Activated naive CD4-positive, alpha-beta T cell (primary cell): ENCODE results near the gene RGSL1.

Experiments used
- DNase-seq, 4 experiments: peaks; one replicate each; lab custom pipeline; 2025; lab: John Stamatoyannopoulos, UW

RGSL1 gene

GRCh38 chr1:182588500-182589396, 138.8 kb downstream of the RGSL1 start, which contains the start of gene RNASEL:
Gene RNASEL, minus strand, starts transcription at chr1:182589256. Its CDS starts 2,450 bp downstream, at chr1:182586806.
- peak in 2 of 4 experiments; percentile 18 to 46 for DNase-seq

- no peak for DNase-seq
Measured at GRCh38 chr1:182589520-182589919, 139.6 kb downstream of the RGSL1 start.

GRCh38 chr1:182589931-182590330, 140.0 kb downstream of the RGSL1 start:
- DNase-seq: no peak

DNA sequence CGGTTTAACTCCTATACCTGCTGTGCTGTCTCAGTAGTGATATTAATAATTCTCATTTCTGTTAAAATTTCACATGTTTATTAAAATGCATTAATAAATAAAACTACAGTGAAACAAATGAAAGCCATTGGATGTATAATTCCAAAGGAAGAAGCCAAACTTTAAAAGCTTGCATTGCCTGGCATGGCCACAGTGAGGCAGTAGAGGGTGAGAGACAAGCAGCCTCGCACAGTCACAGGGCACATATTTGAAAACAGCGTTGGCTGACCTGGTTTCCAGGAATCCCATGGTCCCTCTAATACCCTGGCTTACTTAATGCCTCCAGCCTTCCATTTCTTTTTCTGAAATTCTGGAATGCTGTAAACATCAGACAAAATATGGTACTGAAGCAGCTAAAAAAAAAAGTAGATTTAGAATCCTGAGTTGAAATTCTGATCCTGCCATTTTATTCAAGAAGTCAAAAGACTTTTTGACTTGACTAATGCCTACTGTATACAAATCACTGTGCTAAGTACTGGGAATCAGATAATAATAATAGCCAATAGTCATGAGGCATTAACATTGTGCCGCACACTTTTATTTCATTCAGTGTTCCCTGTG, 145.8 kb downstream of the RGSL1 start:
- peak; percentile 19 to 48 (median 22) for DNase-seq

DNA sequence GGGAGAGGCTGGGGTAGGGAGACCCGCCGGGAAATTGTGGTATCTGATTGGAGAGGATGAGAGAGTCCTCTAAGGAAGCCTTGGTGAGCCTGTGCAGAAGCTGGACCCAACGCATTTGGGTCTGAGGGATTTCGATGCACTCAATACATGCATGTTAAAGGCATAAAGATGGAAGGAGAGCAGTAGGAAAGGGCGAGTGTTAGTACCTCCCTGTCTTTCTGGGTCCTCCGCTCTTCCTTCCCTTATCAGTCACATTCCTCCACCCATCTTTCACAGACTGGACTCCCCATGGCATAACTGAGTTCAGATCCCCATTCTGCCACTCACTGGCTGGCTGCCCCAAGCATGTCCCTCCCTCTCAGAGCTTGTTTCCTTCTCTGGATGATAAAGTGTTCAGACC, 147.0 kb downstream of the RGSL1 start:
- DNase-seq: no peak

- no peak for DNase-seq
Measured at GRCh38 chr1:182598296-182598695, 148.3 kb downstream of the RGSL1 start.

- no peak for DNase-seq
Measured at GRCh38 chr1:182599339-182599738, 149.4 kb downstream of the RGSL1 start.

DNA sequence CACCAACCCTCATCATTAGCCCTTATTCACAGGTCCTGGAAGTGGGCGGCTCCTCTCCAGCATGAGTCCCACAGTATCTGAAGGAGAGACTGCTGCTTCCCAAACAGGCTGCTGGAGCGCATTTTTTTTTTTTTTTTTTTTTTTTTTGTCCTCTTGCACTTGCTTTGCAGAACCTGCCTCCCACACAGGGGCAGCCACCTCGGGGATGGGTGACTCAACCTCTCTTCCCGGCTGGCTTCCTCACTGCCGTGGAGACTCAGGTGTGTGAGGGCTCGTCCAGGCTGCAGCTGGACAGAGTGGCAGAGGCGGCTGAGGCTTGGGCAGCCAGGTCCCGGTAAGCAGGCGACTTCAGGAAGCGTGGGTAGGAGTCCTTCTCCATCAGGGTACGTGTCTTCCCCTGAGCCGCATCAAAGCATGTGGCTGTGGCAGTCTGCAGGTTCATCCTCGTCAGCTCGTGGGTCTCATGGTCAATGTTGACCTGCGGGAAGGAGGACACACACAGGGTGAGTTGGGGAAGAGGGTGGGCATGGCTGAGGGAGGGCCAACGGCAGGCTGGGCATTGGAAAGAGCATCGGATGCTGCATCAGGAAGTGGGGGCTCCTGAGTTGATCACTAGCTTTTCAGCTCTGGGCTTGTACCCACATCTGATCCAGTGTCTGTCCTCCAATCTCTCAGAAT, 150.2 kb downstream of the RGSL1 start:
- no peak for DNase-seq

DNA sequence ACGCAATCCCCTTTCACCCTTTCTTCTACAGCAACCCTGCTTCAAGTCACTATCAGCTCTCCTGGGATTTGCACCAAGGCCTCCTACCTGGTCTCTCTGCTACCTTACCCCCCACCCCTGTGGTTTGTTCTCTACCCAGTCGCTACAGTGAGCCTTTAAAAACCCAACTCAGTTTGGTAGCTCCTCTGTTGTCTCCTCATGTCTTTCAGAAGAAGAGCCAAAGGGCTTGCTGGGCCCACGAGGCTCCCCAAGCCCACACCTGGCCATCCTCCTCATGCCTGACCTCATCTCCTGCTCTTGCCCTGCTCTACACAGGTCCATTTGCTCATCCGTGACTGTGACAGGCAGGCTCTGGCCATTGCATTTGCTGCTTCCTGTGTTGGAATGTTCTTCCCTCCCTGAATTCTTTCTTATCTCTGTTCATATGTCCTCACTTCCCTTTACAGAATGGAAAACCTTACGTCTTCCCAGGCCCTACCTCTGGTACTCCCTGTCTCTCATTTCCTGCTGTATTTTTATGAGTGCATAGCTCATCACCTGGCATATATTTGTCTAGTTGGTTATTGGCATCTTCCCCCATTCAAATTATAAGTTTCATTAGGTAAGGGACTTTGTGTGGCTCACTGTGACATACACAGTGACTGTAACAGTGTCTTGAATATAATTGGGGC, 150.9 kb downstream of the RGSL1 start:
- DNase-seq: no peak

- DNase-seq: peak in 2 of 4 experiments; percentile 30 to 47
Measured at GRCh38 chr1:182601416-182601786, 151.5 kb downstream of the RGSL1 start.

DNA sequence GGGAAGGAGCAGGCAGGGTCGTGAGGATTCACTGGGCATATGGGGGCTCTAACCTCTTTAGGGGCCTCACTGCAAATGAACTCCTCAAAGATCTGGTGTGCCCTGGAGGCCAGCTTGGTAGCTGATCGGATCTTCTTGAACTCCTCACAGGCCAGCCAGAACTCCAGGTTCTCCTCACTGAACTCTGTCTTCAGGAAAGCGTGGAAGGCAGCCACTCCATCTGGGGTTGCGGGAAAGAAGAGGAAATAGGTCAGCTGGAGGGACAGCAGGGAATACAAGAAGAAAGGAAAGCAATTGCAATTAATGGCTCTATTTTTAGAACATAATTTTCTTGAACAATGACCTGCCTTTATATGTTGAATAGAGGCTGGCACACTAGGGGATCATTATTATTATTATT, 152.0 kb downstream of the RGSL1 start:
- no peak for DNase-seq

DNA sequence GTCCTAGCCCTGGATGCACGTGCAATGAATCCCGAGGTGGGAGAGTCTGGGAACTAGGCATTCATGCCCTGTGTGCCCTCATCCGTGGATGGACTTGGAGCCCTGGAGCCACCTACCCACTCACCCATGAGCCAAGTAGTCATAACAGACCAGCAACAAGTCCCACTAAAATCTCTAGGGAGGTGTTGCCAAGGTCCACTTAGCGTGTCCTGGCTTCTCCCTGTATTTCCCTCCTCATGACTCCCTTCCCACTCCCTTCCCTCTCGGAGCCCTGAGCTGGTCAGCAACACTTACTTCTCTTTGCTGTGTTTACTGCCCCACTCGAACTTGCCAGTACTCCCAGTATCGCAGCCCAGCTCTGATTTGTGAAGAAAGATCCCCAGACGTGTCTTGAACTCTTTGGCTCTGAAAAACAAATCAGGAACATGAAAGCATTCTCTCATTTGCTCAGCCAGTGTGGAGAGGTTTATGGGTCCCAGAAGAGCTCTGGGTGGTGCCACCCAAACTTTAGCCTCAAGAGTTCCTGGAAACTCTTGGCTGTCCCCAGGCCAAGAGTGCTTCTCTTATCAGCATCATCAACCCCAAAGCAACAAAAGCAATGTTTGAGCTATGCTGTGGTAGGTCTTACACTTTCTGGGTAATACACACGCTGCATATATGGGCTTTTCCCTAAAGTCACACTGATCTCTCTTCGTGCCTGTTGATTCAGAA, 153.1 kb downstream of the RGSL1 start:
- no peak for DNase-seq

DNA sequence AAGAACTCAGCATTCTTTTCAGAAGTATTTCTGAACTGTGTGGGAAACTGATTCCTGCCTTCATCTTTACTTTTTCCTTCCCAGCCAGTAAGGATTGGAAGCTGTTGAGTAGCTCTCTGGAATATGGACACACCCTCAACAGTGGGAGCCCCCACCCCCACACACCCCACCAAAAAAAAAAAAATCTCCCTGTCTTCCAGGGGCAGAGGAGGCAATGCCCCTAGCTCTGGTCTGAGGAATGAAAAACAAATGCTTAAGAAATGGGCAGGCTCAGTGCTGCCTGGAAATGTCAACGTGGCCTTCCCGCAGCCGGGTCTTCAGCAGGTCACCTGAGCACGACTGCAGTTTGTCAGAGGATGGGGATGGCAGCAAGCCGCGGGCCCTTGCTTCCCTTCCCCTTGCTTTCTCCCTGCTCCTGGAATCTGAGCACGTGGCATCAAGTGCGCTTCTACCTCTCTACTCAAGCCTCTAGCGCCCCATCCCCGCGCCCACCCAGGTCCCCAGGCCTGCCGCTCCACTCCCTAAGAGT, 153.8 kb downstream of the RGSL1 start:
- no peak for DNase-seq

- DNase-seq: peak; percentile 62 to 80 (median 73)
Measured at GRCh38 chr1:182604175-182605164, 154.5 kb downstream of the RGSL1 start, which contains the start of gene RGS16. Gene RGS16, minus strand, starts transcription at chr1:182604389. Its CDS starts 130 bp downstream, at chr1:182604259.

- DNase-seq: no peak
Measured at GRCh38 chr1:182607566-182607965, 157.6 kb downstream of the RGSL1 start.

GRCh38 chr1:182608236-182608635, 158.3 kb downstream of the RGSL1 start:
- no peak for DNase-seq

DNA sequence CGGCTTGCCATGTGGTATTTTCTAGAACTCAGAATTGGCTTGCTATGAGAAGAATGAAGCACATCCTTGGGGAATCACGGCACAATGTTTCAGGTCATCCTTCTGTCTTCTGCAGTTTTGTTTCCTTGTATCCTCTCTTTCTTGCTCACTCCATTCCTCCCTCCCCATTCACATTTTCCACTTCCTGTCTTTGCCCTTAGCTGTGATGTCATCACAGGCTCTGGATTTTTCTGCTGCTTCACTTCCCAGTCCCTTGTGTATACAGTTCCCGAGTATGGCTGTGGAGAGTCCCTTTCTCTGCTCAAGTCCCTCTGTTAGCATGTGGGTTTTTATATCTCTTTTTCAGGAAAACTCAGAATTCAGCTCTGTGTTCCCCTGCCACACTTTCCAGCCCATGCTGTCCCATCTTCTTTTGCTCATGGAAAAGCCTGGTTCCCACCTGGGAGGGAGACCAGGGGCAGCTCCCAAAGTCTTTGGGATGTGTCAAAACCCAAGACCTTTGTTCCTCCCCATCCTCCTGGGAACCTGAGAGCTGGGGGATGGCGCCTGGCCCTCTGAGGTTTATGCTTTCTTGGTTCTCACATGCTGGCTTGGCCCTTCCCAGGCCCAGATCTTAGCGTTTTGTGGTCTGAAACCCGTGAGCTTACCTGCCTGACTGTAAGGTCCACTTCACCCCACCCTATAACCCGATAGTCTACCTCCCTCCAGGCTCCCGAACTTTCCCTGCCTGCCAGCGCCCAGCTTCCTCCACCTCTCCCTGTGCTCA, 159.1 kb downstream of the RGSL1 start:
- no peak for DNase-seq
